Activated T-cell treated with anti-CD3 and anti-CD28 coated beads for 4 hours (primary cell): ENCODE measurements around the gene TUBB.
"Not testable (repeated sequence)": the region's sequence is repeated elsewhere in the genome, so short reads cannot be mapped to it uniquely, and the experiment has no call there.

Experiments
- DNase-seq: peaks from one replicate; pipeline ENCODE4 v3.0.0-alpha.2; 2020

The TUBB gene

DNA sequence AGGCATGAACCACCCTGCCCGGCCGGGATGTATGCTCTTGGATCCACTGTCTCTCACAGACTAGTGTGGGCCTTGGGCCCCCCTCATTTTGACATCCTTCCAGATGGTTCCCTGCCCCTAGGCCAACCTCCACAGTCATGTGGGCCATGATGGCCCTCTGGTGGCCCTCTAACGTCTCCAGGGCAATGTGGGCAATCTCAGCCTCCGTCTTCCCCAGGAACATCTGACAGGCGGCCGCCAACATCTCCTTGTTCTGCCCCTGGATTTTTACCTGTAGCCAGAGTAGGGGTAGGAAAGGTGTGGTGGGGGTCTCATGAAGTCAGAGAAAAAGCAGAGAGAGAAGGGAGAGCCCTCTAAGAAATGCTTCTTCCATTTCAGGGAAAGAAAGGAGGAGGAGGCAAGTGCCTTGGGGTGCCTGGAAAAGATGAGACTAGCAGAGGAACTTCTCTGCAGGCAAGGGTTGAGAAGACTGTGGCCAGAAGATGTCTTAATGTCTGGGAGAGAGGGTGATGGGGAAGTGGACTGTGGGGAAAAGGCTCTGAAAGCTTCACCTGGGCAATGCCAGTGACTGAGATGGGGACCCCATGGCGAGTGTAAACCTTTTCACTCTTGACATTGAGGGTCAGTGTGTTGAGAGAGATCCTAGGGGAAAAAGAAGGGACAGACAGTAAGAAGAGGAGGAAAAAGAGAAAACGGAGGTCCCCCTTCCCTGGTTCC, 21.1 kb downstream of the TUBB start:
- DNase-seq = peak; percentile 52

DNA sequence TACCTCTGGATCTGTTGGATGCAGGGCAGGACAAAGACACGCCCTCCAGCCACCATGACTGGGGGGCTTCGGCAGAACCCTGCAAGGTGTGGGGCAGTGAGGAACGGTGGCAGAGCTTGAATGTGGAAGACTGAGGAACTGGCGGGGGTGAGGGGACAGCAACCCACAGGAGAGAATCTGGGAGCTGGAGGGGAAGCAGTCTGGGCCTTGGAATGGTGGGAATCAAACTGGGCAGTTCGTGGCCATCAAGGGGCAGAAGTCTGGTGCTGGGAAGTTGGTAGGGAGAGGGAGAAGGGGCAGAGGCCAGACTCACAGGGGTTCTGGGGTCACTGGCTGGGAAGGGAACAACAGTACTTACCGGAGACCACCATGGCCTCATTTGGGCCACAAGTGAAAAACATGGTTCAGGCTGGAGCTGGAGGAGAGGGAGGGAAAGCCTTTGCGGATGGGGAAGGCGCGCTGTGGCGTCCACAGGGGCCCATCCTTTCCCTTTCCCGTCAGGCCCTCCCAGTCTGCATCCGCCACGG, 21.7 kb downstream of the TUBB start:
- peak; percentile 67 for DNase-seq

DNA sequence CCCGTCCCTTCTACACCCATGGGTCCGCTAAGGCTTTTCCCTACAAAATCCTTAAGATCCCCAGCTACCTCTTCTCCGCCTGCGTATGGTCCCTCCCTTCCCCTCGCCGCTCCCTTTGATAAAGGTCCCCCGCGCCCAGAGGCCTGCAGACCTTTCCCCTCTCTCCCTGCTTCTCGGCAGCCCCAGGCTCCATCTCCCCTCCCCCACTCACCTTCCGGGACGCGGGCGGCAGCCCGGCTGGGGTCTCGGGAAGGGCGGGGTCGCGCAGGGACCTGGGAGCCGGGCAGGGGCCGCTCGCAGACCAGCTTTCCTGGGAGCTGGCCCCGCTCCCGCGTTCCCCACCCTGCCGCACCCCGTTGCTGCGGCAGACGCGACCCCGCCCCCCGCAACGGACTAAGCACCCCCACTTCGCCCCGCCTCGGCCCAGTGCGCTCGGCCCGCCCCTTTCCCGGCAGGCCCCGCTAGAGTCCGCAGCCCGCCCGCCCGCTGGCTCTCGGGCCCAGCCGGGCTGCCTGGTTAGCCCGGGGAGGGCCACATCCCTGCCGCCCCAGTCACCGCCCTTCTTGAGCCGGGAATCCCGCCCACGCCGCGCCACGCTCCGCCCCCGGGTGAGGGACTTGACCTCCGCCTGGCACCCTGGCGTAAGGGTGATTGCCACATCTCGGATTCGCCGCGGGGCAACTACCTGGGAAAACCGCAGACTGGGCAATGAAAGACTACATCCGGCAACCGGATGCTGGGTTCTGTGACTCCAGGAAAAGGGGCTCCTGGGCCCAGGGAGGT, 22.4 kb downstream of the TUBB start, which contains the start of gene FLOT1:
TSS of gene FLOT1 (minus strand) at position 372 of the 783 bp plus-strand sequence. CDS start 498 bp downstream, outside the sequence.
- DNase-seq = peak; percentile 92

DNA sequence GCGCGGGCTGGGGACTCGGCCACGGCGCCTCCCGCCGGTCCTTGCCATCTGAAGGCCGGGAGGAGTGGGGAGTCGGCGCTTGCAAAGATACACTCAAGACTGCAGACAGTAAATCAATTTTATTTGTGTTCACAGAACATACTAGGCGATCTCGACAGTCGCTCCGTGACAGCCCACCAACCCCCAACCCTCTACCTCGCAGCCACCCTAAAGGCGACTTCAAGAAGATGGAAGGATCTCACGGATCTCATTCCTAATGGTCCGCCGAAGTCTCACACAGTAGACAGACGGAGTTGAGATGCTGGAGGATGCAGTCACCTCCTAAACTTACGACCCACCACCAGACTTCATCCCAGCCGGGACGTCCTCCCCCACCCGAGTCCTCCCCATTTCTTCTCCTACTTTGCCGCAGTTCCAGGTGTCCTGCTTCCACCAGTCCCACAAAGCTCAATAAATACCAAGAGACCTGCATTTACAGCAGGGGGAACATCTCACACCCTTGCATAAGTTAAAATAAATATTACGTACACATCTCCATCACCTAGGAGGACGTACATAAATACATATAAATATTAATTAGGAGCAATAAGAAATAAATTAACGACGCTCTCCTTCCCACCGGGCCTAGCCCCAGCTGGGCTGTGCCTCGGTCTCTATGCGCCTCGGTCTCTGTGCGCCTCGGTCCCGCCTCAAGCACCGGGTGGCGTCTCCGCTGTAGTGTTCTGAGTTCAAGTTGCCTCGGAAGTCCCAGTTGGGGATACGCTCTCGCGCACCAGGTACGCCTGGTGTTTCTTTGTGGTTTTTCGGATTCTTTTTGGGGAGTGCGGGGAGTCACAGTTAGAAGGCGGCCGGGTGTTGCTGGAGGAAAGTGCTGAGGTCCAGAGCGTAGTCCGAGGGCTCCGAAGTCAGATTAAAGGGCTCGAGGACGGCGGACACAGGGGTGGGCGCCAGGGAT, 23.2 kb downstream of the TUBB start:
- DNase-seq = peak; percentile 34

DNA sequence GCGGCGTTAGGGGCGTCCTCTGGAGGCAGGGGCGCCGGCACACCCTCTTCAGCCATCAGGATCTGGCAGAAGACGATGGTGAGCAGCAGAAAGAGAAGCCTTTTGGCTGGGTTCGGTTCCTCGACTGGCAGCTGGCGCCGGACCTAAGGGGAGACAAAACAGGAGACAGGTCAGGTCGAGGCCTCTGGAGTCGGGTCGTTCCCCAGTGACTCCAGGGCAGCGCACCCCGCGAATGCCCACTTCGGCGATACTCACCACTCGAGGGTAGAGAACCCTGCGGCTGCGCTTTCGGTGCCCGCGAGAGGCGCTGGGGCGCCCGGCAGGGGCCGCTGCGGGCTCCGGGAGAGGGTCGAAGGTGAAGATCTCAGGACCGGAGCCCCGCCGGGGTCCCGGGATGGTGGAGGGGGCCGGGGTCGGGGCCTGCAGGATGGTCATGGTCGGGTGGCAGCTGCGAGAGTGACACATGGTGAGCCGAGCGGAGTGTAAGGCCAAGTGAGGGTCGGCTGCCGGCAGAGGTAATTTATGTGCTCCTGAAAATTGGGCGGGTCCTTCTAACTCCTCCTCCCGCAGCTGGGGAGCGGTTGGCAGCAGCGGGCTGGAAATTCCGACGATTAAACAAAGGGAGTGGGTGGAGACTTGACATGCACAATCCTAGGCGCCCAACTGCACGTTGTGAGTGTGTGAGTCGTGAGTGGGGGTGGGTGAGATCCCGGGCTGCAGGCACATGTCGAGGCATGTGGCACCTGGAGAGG, 24.1 kb downstream of the TUBB start, which contains the start of gene IER3:
TSS of gene IER3 (minus strand) at position 494 of the 752 bp plus-strand sequence. CDS start at position 465, 29 bp downstream.
- DNase-seq = peak; percentile 87

DNA sequence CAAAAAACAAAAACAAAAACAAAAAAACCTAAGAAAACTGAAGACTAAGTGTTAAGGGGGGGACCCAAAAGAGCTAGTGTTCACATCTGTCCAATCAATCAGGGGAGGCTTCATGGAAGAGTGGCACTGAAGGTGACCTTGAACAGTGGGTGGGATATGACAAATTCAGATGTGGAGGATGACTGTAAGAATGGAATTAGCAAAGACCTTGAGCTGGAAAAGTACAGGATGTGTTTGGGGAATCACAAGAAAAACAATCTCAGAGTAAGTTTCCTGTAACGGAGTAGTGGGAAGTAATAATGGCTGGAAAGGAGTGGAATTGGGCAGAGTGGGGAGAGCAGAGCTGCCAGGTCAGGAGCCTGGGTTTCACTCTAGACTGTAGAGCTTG, 27.1 kb downstream of the TUBB start:
- no peak for DNase-seq

DNA sequence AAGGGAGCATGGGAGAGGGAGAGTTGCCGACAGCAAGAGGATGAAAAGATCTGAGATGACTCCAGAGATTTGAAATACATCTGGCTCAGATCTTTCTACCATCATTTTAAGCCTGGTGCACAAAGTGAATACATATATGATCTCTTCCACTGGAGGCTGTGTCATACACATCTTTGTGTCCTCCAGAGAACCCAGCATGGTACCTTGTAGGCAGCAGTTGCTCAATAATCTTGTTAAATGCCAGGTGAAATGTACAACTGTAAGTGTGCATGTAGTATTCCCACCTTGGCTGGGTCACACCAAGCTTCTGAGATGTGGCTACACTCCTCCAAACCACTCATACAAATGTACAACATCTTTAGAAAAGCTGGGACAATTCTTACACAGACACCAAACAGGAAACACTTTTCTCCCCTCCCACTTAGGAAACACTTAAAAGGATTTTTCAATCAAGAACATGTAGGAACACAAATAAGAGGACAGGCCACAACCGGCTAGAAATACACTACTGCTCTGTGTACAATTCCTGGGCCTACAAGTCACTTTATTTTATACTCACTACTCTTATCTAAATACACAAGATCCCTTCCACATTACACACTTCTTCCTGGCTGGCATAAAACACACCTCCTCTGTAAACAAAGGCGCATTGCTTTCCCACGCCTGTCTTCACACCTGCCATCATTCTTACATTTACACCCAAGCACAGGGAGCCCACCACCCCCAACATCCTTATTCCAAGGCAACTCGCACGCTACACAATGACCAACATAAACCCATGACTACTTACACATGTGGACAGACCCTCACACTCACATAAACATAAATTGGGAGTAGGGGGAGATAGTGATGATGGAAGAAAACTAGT, 28.0 kb downstream of the TUBB start:
- no peak for DNase-seq

DNA sequence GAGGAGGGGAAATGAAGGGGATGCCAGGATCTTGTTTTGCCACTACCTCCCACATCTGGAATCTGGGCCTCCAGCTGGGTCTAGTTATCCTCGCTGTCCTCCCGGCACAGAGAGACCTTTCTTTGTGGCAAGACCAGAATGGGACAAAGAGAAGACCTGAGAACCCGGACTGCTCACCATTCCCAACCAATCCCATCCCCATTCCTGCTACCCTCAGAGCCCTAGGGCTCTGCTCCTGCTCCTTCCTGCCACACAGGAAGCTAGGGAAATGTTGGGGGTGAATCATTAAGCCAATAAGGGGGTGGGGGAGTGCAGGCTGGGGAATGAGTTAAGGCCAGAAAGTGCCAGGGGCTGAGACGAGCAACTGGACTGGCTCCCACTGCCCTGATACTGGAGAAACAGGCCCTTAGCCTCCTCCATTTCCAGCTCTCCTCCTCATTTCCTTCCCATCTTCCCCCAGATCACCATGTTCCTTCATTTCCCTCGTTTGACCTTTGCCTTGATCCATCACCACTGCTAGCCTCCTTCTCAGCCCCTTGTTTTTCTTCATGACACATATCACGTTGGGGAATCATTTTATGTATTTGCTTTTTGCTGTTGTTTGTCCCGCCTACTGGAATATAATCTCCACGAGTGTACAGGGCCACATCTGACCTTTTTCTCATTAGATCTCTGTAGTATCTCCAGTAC, 28.8 kb downstream of the TUBB start:
- DNase-seq = no peak

DNA sequence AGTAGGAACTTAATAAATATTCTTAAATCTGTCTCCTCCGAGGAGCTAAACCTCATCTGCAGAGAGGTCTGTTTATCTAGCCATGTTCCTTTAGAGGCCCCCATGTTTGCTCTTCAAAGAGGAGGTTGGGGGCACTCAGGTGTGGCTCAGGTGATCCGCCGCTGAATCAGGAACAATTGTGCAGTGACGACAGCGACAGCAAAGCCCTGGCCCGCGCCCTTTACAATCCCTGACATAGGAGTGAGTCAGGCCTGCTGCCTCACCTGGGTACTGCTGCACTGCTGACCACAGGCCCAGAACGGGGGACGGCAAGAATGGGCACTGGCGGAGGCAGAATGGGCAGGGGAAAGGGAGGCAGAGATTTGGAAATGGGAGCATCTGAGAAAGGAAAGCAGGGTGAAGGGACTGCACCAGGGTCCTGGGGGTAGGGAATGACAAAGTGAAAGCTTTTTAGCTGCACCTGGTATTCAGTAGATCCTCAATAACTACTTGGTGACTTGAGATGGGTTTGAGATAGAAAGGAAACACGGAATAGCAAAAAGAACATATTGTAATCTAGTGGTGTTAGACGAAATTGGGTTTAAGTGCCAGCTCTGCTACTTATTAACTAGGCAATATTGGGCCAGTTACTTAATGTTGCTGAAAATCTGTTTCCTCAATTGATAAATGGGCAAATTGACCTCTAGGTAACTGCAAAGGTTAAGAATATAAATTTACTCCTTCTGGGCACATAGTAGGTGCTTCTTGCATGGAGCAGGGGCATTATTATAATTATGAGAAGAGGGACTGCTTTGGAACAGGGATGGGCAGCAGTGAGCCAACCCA, 29.6 kb downstream of the TUBB start:
- no peak for DNase-seq

DNA sequence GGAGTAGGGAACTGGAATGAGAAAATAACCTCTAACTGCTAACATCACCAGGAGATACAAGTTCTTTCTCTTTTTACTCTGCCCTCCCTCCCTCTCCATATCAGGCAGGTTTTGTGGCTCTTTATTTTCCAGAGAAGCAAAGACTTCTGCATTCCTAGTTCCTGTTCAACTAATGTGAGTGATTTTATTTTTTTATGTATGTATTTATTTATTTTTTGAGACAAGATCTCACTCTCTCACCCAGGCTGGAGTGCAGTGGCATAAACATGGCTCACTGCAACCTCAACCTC, 30.2 kb downstream of the TUBB start:
- DNase-seq = no peak

DNA sequence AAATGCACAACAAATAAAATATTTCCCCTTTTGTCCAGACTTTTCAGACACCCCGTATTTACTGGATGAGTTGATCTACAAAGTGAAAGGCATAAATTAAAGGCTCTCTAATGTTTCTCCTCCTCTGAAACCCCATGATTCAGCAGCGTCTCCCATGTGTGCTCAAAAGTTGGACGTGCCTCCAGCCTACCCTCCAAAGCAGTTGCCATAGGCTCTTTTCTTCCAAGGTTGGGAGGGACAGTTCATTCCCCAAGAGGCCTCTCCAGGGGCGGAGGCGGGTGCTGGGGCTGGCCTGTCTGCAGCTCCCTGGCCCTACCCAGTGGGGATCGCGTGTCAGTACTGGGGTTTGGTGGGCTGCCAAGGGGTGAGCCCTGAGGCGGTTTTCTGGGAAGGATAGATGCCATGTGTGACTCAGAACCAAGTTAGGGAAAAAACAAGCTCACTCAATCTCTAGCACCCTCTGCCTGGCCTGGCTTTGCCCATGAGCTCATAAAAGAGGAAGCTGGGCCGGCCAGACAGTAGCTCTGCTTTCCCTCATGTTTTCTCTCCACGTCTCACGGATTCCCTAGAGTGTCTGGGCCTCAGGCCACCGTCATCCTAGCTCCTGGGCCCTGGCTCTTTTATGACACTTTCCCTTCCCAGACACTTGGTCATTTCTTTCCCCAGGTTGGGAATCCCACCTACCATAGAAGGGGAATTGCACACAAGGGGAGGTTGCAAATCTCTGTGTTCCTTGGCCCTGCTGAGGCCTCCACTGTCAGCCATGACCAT, 32.2 kb downstream of the TUBB start:
- no peak for DNase-seq

DNA sequence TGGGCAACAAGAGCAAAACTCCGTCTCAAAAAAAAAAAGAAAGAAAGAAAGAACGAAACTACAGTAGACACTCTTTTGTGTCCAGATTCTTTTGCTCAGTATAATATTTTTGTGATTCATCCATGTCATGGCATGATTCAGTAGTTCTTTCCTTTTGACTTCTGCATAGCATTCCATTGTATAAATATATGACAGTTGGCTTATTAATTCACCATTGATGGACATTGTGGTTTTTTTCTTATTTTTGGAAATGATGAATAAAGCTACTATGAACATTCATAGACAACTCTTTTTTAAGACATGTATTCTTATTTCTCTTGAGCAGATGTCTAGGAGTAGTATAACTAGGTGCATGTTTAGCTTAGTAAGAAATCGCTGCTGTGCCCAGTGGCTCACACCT, 34.5 kb downstream of the TUBB start:
- DNase-seq = no peak

DNA sequence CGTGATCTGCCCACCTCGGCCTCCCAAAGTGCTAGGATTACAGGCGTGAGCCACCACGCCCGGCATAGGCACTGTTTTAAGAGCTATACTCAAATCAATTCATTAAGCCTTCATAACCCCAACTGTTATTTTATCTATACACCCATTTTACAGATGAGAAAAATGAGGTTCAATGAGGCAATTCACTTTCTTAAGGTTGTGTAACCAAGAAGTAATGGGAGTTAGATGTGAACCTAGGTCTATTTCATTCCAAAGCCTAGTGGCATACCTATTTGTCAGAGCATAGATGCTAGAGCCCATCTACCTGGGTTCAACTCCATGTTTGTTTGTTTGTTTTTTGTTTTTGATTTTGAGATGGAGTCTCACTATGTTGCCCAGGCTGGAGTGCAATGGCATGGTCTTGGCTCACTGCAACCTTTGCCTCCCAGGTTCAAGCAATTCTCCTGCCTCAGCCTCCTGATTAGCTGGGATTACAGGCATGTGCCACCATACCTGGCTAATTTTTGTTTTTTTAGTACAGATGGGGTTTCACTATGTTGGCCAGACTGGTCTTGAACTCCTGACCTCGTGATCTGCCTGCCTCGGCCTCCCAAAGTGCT, 36.4 kb downstream of the TUBB start:
- not testable (repeated sequence) for DNase-seq

DNA sequence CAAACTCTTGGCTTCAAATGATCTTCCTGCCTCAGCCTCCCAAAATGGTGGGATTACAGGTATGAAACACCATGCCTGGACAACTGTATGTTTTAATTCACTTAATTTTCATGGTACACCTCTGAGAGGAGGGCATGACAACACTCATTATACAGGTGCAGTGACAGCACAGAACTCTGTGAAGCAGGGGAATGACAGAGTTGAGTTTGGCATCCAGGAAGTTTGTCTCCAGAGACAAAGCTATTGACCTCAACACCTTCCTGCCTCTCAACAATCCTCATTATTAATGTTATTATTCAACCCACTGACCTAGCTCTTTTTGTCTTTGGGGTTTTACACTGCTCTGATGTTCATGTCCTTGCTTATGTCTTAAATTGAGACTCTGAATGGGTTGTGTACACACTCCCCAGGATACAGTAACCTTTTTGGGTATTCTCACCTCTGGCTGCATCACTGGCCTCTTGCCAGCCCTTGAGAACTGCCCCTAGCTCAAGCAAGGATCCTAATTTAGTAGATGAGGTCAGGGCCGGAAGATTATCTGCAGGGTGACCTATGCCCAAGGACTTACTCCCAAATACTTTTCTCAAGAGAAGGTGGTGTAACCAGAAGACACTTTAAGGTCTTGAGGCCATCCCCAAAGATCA, 37.2 kb downstream of the TUBB start:
- no peak for DNase-seq

DNA sequence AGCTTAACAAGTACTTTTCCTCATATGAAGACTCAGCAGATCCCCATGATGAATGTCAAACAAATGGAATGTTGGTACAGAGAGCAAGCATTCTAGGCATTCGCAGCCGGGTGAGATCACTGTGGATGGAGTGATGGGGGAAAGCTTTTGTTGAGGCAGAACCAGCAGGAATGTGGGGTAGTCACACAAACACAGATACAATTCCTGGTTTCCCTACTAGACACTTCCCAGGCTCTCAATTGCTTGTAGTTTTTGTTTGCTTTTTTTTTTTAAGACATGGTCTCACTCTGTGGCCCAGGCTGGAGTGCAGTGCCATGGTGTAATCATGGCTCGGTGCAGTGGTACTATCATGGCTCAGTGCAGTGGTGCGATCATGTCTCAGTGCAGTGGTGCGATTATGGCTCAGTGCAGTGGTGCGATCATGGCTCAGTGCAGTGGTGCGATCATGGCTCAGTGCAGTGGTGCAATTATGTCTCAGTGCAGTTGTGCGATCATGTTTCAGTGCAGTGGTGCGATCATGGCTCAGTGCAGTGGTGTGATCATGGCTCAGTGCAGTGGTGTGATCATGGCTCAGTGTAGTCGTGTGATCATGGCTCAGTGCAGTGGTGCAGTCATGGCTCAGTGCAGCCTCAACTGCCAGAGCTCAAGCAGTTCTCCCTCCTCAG, 39.6 kb downstream of the TUBB start:
- no peak for DNase-seq

DNA sequence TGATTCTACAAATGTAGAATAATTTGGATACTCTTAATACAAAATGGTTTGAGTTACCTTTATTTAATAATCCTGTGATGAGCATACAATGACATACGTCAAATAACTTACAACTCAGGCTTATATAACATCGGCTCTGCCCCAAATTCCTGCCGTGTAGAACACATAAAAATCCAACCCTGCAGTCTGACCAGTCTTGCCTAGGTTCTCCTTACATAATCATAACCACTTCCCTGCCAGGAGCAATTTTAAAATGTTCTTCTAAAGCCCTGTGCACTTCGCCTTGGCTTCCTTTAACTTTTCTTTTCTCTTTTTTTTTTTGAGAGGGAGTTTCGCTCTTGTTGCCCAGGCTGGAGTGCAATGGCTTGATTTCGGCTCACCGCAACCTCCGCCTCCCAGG, 40.4 kb downstream of the TUBB start:
- DNase-seq = no peak

DNA sequence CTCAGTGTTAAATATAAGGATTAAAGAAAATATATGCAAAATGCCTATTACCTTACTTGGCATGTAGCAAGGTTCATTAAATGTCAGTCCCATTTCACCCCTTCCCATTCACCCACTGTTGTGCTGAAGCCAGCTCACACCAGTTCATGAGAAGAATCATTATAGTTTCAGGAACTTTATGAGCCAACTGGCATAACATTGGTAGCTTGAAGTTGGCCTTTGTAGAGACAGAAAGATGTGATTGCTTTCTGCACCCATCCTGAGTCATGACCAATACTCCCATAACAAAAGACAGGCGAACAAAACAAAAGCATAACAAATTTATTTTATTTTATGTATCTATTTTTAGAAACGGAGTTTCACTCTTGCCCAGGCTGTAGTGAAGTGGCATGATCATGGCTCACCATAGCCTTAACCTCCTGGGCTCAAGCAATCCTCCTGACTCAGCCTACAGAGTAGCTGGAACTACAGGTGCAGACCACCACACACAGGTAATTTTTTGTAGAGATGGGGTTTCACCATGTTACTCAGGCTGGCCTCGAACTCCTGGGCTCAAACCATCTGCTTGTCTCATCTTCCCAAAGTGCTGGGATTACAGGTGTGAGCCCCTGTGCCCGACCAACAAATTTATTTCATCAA, 41.8 kb downstream of the TUBB start:
- no peak for DNase-seq
